ENCODE results near the gene HMGB2.

HMGB2 gene

DNA sequence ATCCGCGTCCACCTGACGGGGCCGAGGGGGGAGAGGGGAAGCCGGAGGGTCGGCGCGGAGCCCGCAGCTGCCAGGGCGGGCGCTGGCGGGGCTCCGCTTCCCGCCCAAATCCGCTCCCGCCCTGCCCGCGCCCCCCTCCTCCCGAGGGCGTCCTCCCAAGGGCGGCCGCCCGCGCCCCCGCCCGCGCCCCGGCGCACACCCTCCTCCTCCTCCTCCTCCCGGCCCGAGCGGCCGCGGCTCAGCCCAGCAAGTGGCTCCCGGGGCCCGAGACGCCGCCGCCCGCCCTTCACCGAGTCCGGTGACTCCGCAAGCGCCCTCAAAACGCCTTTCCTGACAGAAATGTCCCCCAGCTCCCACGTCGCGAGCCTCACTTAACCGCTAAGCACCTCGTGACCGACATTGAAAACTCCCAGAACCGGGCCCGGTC, 487 bp downstream of the HMGB2 start:
- no peak for DNase-seq

GRCh38 chr4:173332963-173333657, 1.0 kb downstream of the HMGB2 start:
- DNase-seq = no peak

DNA sequence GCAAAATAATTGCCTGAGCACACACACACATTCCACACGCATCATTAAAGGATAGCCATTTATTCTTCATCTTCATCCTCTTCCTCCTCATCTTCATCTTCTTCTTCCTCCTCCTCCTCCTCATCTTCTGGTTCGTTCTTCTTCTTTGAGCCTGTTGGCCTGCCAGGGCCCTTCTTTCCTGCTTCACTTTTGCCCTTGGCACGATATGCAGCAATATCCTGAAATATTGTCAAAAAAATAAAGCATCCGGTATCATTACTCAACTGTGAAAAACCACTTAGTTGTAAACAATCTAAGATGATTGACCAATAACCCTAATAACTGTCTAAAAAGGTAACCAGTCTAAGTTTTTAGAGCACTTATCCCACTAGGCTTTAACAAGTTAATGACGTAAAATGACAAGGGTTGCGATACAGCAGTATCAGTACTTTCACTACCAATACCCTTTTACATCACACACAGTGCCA, 2.1 kb downstream of the HMGB2 start:
- no peak for DNase-seq

DNA sequence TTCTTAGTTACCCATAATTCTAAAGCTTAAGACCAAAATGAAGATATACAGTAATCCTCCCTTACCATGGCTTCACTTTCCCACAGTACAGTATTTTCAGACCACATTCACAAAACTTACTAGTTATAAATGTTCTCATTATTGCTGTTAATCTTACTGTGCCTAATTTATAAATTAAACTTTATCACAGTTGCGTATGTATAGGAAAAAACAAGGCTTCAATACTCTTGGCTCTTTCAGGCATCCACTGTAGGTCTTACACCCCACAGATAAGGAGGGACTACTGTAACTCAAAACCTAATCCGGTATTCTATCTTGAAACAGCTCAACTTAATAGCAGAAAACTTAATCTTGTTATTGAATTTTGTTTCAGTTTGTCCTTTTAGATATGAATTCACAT, 3.6 kb downstream of the HMGB2 start:
- DNase-seq = no peak

DNA sequence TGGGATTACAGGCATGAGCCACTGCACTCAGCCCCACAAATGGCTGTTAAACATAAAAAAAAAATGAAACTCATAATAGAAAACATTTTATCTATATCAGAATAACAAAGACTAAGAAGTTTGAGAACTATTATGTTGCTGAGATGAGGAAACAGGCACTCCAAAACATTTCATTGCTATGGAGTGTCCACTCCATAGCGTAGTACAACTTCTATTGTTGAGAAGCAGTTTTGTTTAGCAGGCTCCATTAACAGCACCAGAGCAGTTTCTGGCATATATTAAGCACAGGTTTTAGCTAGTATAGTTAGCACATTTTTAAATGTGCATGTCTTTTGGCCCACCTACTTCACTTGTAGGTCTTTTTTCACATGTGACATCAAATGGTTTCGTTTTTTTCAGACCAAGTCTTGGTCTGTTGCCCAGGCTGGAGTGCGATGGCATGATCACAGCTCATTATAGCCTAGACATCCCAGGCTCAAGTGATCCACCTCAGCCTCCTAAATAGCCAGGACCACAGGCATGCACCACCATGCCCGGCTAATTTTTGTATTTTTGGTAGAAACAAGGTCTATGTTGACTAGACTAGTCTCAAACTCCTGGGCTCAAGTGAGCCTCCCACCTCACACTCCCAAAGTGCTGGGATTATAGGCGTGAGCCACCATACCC, 5.8 kb downstream of the HMGB2 start:
- DNase-seq = no peak

DNA sequence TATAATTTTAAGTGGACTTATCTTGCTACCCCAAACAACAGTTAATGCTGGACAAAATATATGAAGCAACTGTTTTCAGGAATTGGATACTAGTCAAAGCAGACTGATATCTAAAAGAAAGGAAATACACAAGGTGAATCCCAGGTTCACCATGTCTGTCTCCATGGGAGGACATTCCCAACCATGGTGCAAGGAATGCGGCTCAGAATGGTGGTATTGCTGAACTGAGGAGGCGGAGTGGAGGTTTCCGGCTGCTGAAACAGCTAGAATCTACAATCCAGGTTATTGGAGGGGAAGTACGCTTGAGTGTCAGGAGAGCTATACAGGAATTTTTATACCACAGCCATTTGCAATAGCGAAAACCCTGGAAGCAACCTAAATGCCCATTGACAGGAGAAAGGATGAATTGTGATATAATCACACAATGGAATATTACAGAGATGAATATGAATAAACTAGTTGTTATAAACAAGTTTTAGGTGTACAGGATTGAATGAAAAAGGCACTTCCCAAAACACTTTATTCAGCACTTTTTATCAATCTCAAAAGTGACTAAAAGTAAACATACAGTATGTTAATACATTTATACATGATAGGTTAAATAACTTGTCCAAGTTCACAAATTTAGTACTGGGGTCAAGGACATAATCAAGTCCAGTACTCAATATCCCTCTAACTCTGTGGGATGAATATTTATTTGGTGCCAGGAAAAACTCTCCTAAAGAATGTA, 9.0 kb downstream of the HMGB2 start:
- DNase-seq = no peak

- no peak for DNase-seq
Measured at GRCh38 chr4:173319696-173320095, 14.5 kb downstream of the HMGB2 start.

DNA sequence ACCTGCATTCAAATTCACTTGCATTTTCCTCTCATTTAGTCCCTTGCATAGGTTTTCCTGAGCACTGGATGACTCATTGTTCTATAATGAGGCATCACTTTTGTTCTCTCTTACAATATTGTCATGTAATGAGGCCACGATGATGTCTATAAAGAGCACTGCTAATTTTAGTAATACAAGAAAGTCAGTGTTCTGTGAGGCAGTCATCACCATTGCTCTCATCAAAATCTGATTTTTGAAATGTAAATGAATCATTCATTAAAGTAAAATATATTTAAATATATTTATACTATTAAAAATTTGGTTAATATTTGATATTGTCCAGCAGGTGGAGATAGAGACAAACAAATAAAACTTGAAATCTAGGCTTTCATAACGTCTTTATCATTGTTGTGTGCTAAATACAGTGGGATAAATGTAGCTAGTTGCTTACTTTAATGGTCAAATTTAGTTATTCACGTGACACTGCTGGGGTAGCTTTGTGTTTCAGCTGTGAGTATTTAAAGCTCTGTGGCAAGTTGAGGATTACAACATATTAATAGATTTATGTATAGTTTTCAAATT, 15.4 kb downstream of the HMGB2 start:
- no peak for DNase-seq

- DNase-seq = no peak
Measured at GRCh38 chr4:173318240-173318639, 15.9 kb downstream of the HMGB2 start.

DNA sequence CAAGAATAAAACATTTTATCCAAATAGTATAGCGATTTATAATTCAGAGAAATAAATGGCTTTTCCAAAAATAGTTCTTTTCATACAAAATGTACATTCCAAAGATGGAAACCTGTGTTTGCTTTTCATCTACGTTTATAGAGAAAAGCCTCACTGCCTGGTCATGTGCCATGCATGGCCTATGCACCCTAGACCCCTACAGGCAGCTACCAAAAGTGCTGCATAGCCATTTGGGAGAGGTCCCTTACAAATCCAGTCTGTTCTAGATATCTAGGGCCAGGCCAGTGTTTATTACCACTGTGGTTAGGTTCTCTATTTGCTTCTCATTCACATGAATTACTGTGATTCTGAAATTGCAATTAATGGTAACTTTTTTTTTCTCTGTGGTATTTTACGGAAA, 17.2 kb downstream of the HMGB2 start:
- DNase-seq = no peak

DNA sequence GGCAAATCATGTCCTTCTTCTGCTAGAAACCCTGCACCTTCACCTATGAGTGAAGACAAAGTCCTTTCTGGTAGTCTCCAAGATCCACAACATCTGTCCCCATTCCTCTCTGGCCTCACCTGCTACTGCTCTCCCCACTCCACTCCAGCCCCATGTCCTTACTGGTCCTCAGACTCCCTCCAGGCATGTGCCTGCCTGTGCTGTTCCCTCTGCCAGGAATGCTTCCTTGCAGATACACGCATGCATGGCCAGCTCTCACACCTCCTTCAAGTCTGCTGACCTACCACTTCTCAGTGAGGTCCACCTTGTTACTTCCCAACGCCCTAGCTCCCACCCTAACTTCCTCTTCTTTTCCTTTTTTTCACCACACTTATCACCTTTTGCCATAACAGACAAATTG, 18.1 kb downstream of the HMGB2 start:
- DNase-seq = no peak

DNA sequence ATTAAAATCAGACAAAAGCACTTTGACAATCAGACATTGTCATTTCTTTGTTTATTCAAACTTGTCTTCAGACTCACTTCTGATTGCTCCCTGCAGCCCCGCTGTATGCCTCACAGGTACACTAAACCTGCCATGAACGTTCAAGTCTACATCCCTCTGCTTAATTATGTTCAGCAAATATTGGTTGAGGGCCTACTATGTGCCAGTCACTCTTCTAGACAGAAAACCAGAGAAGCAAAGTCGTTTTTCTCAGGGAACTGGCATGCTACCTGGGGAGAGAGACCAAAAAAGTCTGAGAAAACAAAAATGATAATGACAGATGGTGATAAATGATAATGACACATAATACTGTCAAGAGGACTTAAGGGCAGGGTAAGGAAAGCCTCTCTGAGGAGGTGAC, 19.4 kb downstream of the HMGB2 start:
- DNase-seq = no peak

DNA sequence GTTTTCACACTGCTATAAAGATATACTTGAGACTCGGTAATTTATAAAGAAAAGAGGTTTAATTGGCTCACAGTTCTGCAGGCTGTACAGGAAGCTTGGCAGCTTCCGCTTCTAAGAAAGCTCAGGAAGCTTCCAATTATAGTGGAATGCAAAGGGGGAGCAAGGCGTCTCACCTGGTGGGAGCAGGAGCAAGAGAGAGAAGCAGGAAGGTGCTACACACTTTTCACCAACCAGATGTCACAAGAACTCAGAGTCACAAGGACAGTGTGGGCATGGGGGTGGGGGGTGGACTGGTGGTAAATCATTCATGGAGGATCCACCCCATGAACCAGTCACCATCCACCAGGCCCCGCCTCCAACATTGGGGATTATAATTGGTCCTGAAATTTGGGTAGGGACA, 22.8 kb downstream of the HMGB2 start:
- DNase-seq = no peak

DNA sequence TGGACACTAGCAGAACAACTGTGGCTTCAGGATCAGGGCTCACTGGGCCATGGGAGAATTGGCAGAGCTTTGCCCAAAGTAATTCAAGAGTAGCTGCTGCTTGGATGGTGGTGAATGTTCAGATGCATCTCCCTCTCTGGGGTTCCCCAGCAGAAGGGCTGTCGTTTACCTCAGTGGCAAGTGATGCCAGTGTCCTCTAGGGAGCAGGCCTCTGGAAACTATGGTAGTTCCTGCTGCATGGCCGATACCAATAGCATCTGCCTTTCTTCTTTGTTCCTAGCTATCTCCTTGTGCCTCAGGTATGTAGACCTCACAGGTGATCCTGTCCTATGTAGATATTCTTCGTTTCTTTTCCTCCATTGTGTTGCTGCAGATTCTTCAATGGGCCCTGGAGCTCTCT, 26.4 kb downstream of the HMGB2 start:
- DNase-seq = no peak

GRCh38 chr4:173301518-173302201, 32.5 kb downstream of the HMGB2 start:
- DNase-seq = no peak

GRCh38 chr4:173294444-173294843, 39.7 kb downstream of the HMGB2 start:
- DNase-seq = no peak

GRCh38 chr4:173293663-173294062, 40.5 kb downstream of the HMGB2 start:
- no peak for DNase-seq

DNA sequence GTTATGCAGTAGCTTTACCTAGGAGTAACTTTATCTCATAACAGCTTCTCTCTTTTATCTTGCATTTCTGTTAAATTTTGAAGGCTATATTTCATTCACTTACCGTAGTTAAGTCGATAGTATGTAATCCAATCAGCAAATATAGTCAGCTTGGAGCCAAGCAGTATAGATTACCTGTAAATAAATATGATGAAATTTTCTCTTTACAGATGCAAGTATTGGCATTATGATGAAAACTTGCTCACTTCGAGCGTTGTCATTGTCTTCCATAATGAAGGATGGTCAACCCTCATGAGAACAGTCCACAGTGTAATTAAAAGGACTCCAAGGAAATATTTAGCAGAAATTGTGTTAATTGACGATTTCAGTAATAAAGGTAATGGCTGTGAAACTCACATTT, 42.3 kb downstream of the HMGB2 start:
- DNase-seq = no peak

GRCh38 chr4:173289353-173289727, 44.8 kb downstream of the HMGB2 start:
- DNase-seq = no peak

GRCh38 chr4:173288698-173289352, 45.3 kb downstream of the HMGB2 start:
- DNase-seq = no peak

DNA sequence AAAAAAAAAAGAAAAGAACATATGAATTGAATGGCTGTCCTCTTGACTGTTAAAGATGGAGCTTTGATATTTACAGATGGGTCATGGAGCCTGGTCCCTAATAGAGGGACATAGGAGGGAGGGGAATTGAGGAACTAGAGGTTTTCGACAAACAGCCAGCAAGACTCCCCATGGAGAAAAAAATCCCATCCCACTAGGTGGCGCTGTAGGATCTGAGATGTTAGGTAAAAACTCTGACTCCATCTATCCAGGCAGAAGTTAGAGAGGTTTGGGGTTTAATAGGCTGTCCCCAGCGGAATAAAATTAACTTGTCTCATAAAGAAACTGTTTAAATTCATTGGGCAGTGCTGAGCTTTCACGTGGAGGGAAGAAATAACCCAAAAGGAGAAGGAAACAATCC, 45.9 kb downstream of the HMGB2 start:
- DNase-seq = no peak

DNA sequence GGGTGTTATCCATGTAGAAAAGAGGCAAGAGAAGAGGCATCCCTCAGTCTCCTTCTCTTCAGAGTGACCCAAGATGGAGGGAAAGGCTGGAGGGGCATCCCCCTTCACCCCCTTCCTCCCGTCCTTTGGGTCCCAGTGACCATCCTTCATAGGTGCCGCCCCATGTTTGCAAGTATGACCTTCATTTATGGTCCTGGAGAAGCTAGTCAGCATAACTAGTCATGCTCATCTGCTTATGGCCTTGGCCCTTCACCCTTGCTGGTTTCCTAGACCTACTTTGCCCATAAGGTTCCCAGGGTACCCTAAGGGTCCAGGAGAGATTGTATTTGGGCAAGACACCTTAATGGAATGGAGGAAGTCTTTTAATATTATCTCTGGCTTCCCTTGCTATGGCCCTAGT, 46.7 kb downstream of the HMGB2 start:
- no peak for DNase-seq

DNA sequence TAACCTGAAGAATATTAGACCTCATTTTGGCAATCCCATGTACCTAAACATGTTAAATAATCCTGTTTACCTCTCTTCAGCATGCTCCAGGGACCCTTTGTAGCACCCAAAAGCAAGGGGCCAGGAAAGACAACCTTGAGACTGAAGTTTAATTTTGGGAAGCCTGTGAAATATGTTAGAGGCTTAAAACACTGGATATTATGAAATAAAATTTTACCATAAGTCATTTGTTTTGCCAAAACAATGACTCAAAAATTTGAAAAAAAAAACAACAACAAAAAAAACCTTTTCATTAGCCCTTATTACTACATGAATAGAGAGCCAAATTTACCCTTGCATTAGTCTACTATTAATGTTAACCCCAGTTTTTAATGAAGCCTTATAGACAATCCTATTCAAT, 49.7 kb downstream of the HMGB2 start:
- DNase-seq = no peak

Data from NCI-H526 treated with DMSO at 0.1 percent for 48 hours (cell line).